Measurements from ENCODE around the gene CUEDC2.

DNA sequence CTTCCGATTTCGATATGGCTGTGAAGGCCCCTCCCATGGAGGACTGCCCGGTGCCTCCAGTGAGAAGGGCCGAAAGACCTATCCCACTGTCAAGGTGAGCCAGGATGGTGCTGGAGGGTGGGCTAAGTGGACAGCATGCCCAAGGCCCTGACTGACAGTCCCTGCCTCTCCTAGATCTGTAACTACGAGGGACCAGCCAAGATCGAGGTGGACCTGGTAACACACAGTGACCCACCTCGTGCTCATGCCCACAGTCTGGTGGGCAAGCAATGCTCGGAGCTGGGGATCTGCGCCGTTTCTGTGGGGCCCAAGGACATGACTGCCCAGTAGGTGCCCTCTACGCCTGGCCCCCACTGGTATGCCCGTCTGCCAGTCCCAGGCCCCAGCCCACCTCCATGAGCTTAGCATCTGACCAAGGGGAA, 35.6 kb downstream of the CUEDC2 start:
- no peak for TF ChIP-seq POLR2A (IDR thresholded peaks at IDR 0.05)
- TF ChIP-seq, protein P1, sequence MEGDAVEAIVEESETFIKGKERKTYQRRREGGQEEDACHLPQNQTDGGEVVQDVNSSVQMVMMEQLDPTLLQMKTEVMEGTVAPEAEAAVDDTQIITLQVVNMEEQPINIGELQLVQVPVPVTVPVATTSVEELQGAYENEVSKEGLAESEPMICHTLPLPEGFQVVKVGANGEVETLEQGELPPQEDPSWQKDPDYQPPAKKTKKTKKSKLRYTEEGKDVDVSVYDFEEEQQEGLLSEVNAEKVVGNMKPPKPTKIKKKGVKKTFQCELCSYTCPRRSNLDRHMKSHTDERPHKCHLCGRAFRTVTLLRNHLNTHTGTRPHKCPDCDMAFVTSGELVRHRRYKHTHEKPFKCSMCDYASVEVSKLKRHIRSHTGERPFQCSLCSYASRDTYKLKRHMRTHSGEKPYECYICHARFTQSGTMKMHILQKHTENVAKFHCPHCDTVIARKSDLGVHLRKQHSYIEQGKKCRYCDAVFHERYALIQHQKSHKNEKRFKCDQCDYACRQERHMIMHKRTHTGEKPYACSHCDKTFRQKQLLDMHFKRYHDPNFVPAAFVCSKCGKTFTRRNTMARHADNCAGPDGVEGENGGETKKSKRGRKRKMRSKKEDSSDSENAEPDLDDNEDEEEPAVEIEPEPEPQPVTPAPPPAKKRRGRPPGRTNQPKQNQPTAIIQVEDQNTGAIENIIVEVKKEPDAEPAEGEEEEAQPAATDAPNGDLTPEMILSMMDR (IDR thresholded peaks at IDR 0.05), result no peak
